WTC11 (cell line): ENCODE results near the gene CERS5. TPM values are rescaled to one million over a fixed set of nuclear protein-coding genes. Genes with fewer than 3 reads are reported as not detected.

Experiments used
- ATAC-seq: fragments of 200-7000 bp; cut with Tn5 transposase; 2 replicates; pipeline ENCODE4 v1.10.0; 2021; ENCODE audit warnings: mild to moderate bottlenecking, moderate library complexity
- CTCF ChIA-PET: fragments of 300-600 bp; sonication (Branson Sonifier 250); formaldehyde crosslinking; loops from one replicate; lab custom pipeline; 2021; ENCODE audit warnings: antibody characterized with exemption; lab: Charles Lee
- POLR2A ChIA-PET: fragments of 350-600 bp; sonication (Branson Sonifier 250); formaldehyde crosslinking; loops from one replicate; lab custom pipeline; 2021; ENCODE audit warnings: antibody characterized with exemption; lab: Charles Lee
- DNase-seq: peaks from one replicate; pipeline ENCODE4 v3.0.0; 2021; ENCODE audit warnings: low spot score
- H3K27ac Mint-ChIP-seq: 2 replicates; pipeline ENCODE4 v1.8.0; 2021; ENCODE audit warnings: mixed read lengths
- H3K27me3 Mint-ChIP-seq: 2 replicates; pipeline ENCODE4 v1.8.0; 2021; ENCODE audit warnings: low read depth, mild to moderate bottlenecking, moderate library complexity, mixed read lengths
- H3K36me3 Mint-ChIP-seq: 2 replicates; pipeline ENCODE4 v1.8.0; 2021; ENCODE audit warnings: mixed read lengths
- H3K4me1 Mint-ChIP-seq: 2 replicates; pipeline ENCODE4 v1.8.0; 2022; ENCODE audit warnings: mixed read lengths
- H3K4me3 Mint-ChIP-seq: 2 replicates; pipeline ENCODE4 v1.8.0; 2021; ENCODE audit warnings: mild to moderate bottlenecking, moderate library complexity, mixed read lengths
- H3K9me3 Mint-ChIP-seq: 2 replicates; pipeline ENCODE4 v1.8.0; 2021; ENCODE audit warnings: mixed read lengths
- ATF1 ChIP-seq: sonication (generic); formaldehyde crosslinking; IDR thresholded peaks from 2 replicates; pipeline ENCODE4 v1.8.1; 2023; ENCODE audit warnings: mild to moderate bottlenecking, moderate library complexity, missing genetic modification reagents
- CTCF ChIP-seq: fragments of 200-600 bp; IDR thresholded peaks from 2 replicates; pipeline ENCODE4 v1.8.0; 2022; ENCODE audit warnings: antibody characterized with exemption
- GABPB1 ChIP-seq: sonication (generic); formaldehyde crosslinking; IDR thresholded peaks from 2 replicates; pipeline ENCODE4 v1.8.1; 2023; ENCODE audit warnings: mild to moderate bottlenecking, missing genetic modification reagents
- SOX15 ChIP-seq: fragments of 250-450 bp; sonication (Bioruptor Pico); IDR thresholded peaks from 2 replicates; pipeline ENCODE4 v1.9.0; 2021; ENCODE audit warnings: mild to moderate bottlenecking
- ZNF121 ChIP-seq: sonication (generic); formaldehyde crosslinking; IDR thresholded peaks from 2 replicates; pipeline ENCODE4 v1.8.0; 2023; ENCODE audit warnings: missing genetic modification reagents
- ZNF416 ChIP-seq: fragments of 250-450 bp; sonication (Bioruptor Pico); IDR thresholded peaks from 2 replicates; pipeline ENCODE4 v1.9.0; 2021; ENCODE audit warnings: mild to moderate bottlenecking, inconsistent platforms
- ZNF425 ChIP-seq: fragments of 250-450 bp; sonication (Bioruptor Pico); conservative IDR thresholded peaks from 2 replicates; pipeline ENCODE4 v1.9.0; 2021; ENCODE audit warnings: mild to moderate bottlenecking
- total RNA-seq: library from RNA; stranded (reverse); gene quantifications from 3 replicates; pipeline ENCODE4 v1.2.3, GENCODE V29; 2021
- TF ChIP-seq, protein P1 (sequence below): sonication (generic); formaldehyde crosslinking; IDR thresholded peaks from 2 replicates; pipeline ENCODE4 v1.8.0; 2022; ENCODE audit warnings: mild to moderate bottlenecking, missing genetic modification reagents
- TF ChIP-seq, protein P2 (sequence below): sonication (generic); formaldehyde crosslinking; IDR thresholded peaks from 2 replicates; pipeline ENCODE4 v1.8.1; 2022; ENCODE audit warnings: low read depth, missing genetic modification reagents, borderline replicate concordance

Gene CERS5
- total RNA-seq, 1 experiment from 2014 or later, result 55.8 TPM

DNA sequence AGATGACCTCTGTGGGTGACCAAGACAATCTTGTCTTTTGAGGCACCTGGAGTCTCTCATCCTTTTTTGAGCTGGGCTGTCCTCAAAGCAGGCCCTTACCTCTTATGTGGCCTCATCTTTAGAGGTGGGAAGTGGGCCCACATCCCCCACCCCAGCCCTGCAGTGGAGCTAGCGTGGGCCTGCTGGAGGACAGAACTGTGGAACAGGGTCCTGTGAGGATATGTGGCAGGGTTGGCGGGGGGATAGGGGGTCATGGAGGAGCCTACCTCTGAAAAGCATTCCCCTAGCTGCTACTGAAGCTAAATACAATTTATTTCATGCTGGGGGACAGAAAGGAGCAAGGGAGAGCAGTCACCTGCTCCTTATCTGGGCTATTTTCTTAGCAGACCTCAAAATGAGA is 63.8 kb downstream of the CERS5 start (continued):
- TF ChIP-seq ZNF425, result no peak

- no peak for DNase-seq
- TF ChIP-seq SOX15 (CRISPR knock-in tag), result no peak
- TF ChIP-seq GABPB1 (CRISPR knock-in tag), result peak; percentile 37; the same call in 1 of the 2 replicates
- TF ChIP-seq, protein P1, sequence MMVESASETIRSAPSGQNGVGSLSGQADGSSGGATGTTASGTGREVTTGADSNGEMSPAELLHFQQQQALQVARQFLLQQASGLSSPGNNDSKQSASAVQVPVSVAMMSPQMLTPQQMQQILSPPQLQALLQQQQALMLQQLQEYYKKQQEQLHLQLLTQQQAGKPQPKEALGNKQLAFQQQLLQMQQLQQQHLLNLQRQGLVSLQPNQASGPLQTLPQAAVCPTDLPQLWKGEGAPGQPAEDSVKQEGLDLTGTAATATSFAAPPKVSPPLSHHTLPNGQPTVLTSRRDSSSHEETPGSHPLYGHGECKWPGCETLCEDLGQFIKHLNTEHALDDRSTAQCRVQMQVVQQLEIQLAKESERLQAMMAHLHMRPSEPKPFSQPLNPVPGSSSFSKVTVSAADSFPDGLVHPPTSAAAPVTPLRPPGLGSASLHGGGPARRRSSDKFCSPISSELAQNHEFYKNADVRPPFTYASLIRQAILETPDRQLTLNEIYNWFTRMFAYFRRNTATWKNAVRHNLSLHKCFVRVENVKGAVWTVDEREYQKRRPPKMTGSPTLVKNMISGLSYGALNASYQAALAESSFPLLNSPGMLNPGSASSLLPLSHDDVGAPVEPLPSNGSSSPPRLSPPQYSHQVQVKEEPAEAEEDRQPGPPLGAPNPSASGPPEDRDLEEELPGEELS (CRISPR knock-in tag), result no peak
- 0 out of 2 replicates have a peak, but pooled peaks have one; percentile 24 for TF ChIP-seq ATF1
- no peak for TF ChIP-seq ZNF416 (CRISPR knock-in tag)
- TF ChIP-seq, protein P2, sequence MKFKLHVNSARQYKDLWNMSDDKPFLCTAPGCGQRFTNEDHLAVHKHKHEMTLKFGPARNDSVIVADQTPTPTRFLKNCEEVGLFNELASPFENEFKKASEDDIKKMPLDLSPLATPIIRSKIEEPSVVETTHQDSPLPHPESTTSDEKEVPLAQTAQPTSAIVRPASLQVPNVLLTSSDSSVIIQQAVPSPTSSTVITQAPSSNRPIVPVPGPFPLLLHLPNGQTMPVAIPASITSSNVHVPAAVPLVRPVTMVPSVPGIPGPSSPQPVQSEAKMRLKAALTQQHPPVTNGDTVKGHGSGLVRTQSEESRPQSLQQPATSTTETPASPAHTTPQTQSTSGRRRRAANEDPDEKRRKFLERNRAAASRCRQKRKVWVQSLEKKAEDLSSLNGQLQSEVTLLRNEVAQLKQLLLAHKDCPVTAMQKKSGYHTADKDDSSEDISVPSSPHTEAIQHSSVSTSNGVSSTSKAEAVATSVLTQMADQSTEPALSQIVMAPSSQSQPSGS (CRISPR knock-in tag), result peak; percentile 11; the same call in 1 of the 2 replicates
- Mint-ChIP-seq H3K27ac (peak overlapping the region; percentile 82; the same call in 1 of the 2 replicates), H3K9me3 (no peaks in the 10 kb centered on the region), H3K4me1 (peaks cover 30% of the 10 kb centered on the region), H3K36me3 (peaks cover 34% of the 10 kb centered on the region), H3K4me3 (no peak overlapping the region), H3K27me3 (no peaks in the 10 kb centered on the region)
- peak; percentile 14 for ATAC-seq
- CTCF ChIA-PET, result interaction anchor here (0.8 to 4.8 kb wide), 13 partner anchors 9 to 211 kb away, joined by 3 to 165 read pairs (median 6); partner anchors contain the start of genes CERS5, COX14 and SMARCD1
- POLR2A ChIA-PET, result interaction anchor here (1.8 kb wide), 1 partner anchor 64 kb away, joined by 8 read pairs; the partner anchor contains the start of gene CERS5
These were observed 64.4 kb downstream of the CERS5 start for GRCh38 chr12:50102646-50103309.

GRCh38 chr12:50102131-50102531 is 65.0 kb downstream of the CERS5 start:
- Mint-ChIP-seq H3K27me3 (no peaks in the 10 kb centered on the region), H3K36me3 (peaks cover 40% of the 10 kb centered on the region), H3K9me3 (no peaks in the 10 kb centered on the region), H3K4me1 (peaks cover 30% of the 10 kb centered on the region), H3K4me3 (no peak overlapping the region), H3K27ac (0 out of 2 replicates have a peak overlapping the region, but pooled peaks have one; percentile 72)
- ATAC-seq (no peak), DNase-seq (no peak)
- POLR2A ChIA-PET, result interaction anchor here (0.6 to 1.9 kb wide), 2 partner anchors 9 to 65 kb away, joined by 3 to 14 read pairs; partner anchors contain the start of genes CERS5 and COX14
- no peak for TF ChIP-seq ZNF121 (CRISPR knock-in tag)
- no peak for TF ChIP-seq SOX15 (CRISPR knock-in tag)
- CTCF ChIA-PET, result interaction anchor here (0.8 to 4.8 kb wide), 19 partner anchors 9 to 240 kb away, joined by 3 to 165 read pairs (median 6); partner anchors contain the start of genes CERS5, COX14, LIMA1 and SMARCD1

DNA sequence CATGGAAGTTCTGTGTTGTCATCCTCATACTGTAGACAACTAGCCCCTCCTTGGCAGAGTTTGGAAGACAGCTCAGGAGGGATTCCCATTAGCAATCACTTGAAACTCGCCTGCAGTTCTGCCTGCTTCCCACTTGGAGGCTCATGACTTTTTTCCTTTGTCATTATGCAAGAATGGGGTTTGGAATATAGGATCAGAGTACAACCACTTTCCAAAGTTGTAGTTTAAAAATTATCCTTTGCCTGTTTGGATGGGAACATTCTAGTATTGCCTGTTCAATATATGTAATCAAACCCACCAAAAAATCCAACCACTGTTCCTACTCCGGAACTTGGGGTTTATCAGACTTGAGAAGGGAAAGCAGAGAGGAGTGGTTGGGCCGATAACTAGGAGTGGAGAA is 65.5 kb downstream of the CERS5 start:
- Mint-ChIP-seq H3K4me3 (no peak overlapping the region), H3K9me3 (no peaks in the 10 kb centered on the region), H3K4me1 (peaks cover 30% of the 10 kb centered on the region)
- POLR2A ChIA-PET, result interaction anchor here (0.6 to 1.9 kb wide), 3 partner anchors 9 to 65 kb away, joined by 3 to 14 read pairs (median 4); partner anchors contain the start of genes CERS5, COX14 and SMARCD1
- peak; percentile 79 for ATAC-seq
- TF ChIP-seq CTCF, result peak; percentile 23; the same call in 1 of the 2 replicates
- TF ChIP-seq ATF1, result no peak
- TF ChIP-seq, all 79 proteins: peak for 1
- peaks cover 45% of the 10 kb centered on the region for H3K36me3 Mint-ChIP-seq
- DNase-seq, result peak; percentile 32
- peak overlapping the region; percentile 97 for H3K27ac Mint-ChIP-seq
- CTCF ChIA-PET, result interaction anchor here (0.7 to 4.8 kb wide), 24 partner anchors 10 to 240 kb away, joined by 3 to 165 read pairs (median 5); partner anchors contain the start of genes CERS5, COX14, LIMA1 and SMARCD1
- H3K27me3 Mint-ChIP-seq, result no peaks in the 10 kb centered on the region
